ENCODE data around the gene TMTC1. TPM values are rescaled to one million over a fixed set of nuclear protein-coding genes. Genes with fewer than 3 reads are reported as not detected.

The TMTC1 gene
- total and polyA plus RNA-seq, 7 donors: 15.8 to 45.8 (median 30.4) TPM

- intact Hi-C loops (cut with DNase I): no loop called here
- peaks cover 0 to 4% of the 10 kb centered on the region in 2 donors for H3K36me3 ChIP-seq (ENCODE audit: insufficient read depth in 1 of 2, low read depth in 1 of 2)
- DNase-seq: no peak
- ATAC-seq: no peak
- no peak overlapping the region for H3K27ac ChIP-seq
- no peak overlapping the region for H3K4me3 ChIP-seq
- WGBS, 3 donors: 97 to 100% (median 98%) methylated on average over 2 of the region's 2 CpGs
- no peaks in the 10 kb centered on the region for H3K9me3 ChIP-seq
- peaks cover 44% of the 10 kb centered on the region for H3K4me1 ChIP-seq
- H3K27me3 ChIP-seq (ENCODE audit: insufficient read depth in 3 of 3, low read length in 2 of 3): no peaks in the 10 kb centered on the region
- no peak for TF ChIP-seq CTCF (IDR thresholded peaks at IDR 0.05)
Measured at GRCh38 chr12:29671742-29672141, 112.0 kb downstream of the TMTC1 start.

DNA sequence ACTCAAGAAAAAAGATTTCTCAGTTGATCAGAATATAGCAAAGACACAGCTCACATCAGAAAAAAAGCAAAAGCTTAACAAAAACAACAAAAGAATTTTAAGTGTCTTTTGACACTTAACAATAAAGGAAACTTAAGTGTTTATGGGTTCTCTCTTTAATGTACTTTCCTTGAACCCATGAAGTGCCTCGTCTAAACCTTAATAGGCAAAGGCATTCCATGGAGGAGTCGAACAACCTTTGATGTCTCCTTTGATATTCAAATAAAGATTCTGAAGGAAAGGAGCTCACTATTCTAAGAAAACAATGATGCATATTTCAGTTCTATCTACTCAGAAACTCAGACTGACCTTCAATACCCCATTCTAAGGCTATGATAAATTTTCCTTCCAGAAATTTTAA is 116.7 kb downstream of the TMTC1 start:
- H3K4me3 ChIP-seq: no peak overlapping the region
- ATAC-seq (no peak), DNase-seq (no peak)
- peaks cover 9% of the 10 kb centered on the region for H3K4me1 ChIP-seq
- H3K36me3 ChIP-seq (ENCODE audit: insufficient read depth in 1 of 2, low read depth in 1 of 2): peaks cover 0 to 4% of the 10 kb centered on the region in 2 donors
- no peaks in the 10 kb centered on the region for H3K9me3 ChIP-seq
- intact Hi-C loops (cut with DNase I): loop anchor here (5.0 to 10.0 kb wide), 2 partner anchors 40 to 48 kb away; no protein-coding TSS in a partner anchor
- no peaks in the 10 kb centered on the region for H3K27me3 ChIP-seq (ENCODE audit: insufficient read depth in 3 of 3, low read length in 2 of 3)
- no peak overlapping the region for H3K27ac ChIP-seq
- TF ChIP-seq CTCF (IDR thresholded peaks at IDR 0.05): no peak
- WGBS, 3 donors: 79 to 87% (median 84%) methylated on average over 2 of the region's 2 CpGs

- Histone ChIP-seq H3K9me3 (no peaks in the 10 kb centered on the region), H3K27me3 (ENCODE audit: insufficient read depth in 3 of 3, low read length in 2 of 3) (no peaks in the 10 kb centered on the region), H3K27ac (no peak overlapping the region), H3K4me3 (no peak overlapping the region), H3K36me3 (ENCODE audit: insufficient read depth in 1 of 2, low read depth in 1 of 2) (peaks cover 0 to 4% of the 10 kb centered on the region in 2 donors), H3K4me1 (peaks cover 22% of the 10 kb centered on the region)
- intact Hi-C loops (cut with DNase I): loop anchor here (5.0 to 10.0 kb wide), 2 partner anchors 42 to 50 kb away; no protein-coding TSS in a partner anchor
- DNase-seq: no peak
- 72 to 88% (median 85%) methylated on average over 5 of the region's 5 CpGs for WGBS, 3 donors
- no peak for TF ChIP-seq CTCF (IDR thresholded peaks at IDR 0.05)
- ATAC-seq: no peak
Measured at GRCh38 chr12:29665107-29665506, 118.6 kb downstream of the TMTC1 start.

GRCh38 chr12:29662734-29663323 is 120.9 kb downstream of the TMTC1 start:
- Histone ChIP-seq H3K4me1 (peaks cover 28% of the 10 kb centered on the region), H3K4me3 (no peak overlapping the region), H3K27me3 (ENCODE audit: insufficient read depth in 3 of 3, low read length in 2 of 3) (no peaks in the 10 kb centered on the region), H3K9me3 (no peaks in the 10 kb centered on the region), H3K36me3 (ENCODE audit: insufficient read depth in 1 of 2, low read depth in 1 of 2) (peaks cover 4 to 15% of the 10 kb centered on the region in 2 donors), H3K27ac (peak overlapping the region; percentile 5)
- no peak for DNase-seq
- ATAC-seq: no peak
- intact Hi-C loops (cut with DNase I): loop anchor here in 1 of 2 donors (10.0 kb wide), 1 partner anchor 52 kb away; no protein-coding TSS in a partner anchor
- TF ChIP-seq CTCF (IDR thresholded peaks at IDR 0.05): no peak
- 53 to 70% (median 60%) methylated on average over 9 of the region's 9 CpGs for WGBS, 3 donors

Data from psoas muscle (tissue), 8 donors.